HG02870 (cell line): ENCODE measurements around the gene SYNGR2.

Experiments
- ATAC-seq: cut with Tn5 transposase; IDR thresholded peaks from one replicate; pipeline ENCODE4 v1.9.1; 2021; ENCODE audit warnings: mild to moderate bottlenecking, moderate library complexity; ENCODE audit not compliant: unreplicated experiment

Gene SYNGR2

GRCh38 chr17:78142119-78142861 lies 26.1 kb upstream of the SYNGR2 start:
- no peak for ATAC-seq

GRCh38 chr17:78143214-78144146 lies 24.9 kb upstream of the SYNGR2 start:
- no peak for ATAC-seq

GRCh38 chr17:78144147-78144719 lies 24.1 kb upstream of the SYNGR2 start:
- ATAC-seq = no peak

- ATAC-seq = no peak
These were observed 23.4 kb upstream of the SYNGR2 start for GRCh38 chr17:78144736-78145641.

- no peak for ATAC-seq
These were observed 21.9 kb upstream of the SYNGR2 start for GRCh38 chr17:78146471-78146869.

- no peak for ATAC-seq
These were observed 21.5 kb upstream of the SYNGR2 start for GRCh38 chr17:78146881-78147280.

- ATAC-seq = peak; percentile 54
These were observed 20.9 kb upstream of the SYNGR2 start for GRCh38 chr17:78147315-78147998.

- no peak for ATAC-seq
These were observed 19.9 kb upstream of the SYNGR2 start for GRCh38 chr17:78148286-78149016.

GRCh38 chr17:78151514-78152008 lies 16.8 kb upstream of the SYNGR2 start:
- ATAC-seq = no peak

GRCh38 chr17:78154903-78155811 lies 13.2 kb upstream of the SYNGR2 start:
- peak; percentile 49 for ATAC-seq

- peak; percentile 44 for ATAC-seq
These were observed 8.7 kb upstream of the SYNGR2 start for GRCh38 chr17:78159575-78160158.

- ATAC-seq = no peak
These were observed 4.3 kb upstream of the SYNGR2 start for GRCh38 chr17:78163881-78164747.

GRCh38 chr17:78164748-78165607 lies 3.4 kb upstream of the SYNGR2 start:
- no peak for ATAC-seq

- ATAC-seq = no peak
These were observed 2.0 kb upstream of the SYNGR2 start for GRCh38 chr17:78166416-78166815.

- no peak for ATAC-seq
These were observed 767 bp downstream of the SYNGR2 start for GRCh38 chr17:78168903-78169793.
